ENCODE results near the gene DAO.

GRCh38 chr12:108859923-108860291 lies 20.0 kb upstream of the DAO start:
- TF ChIP-seq CTCF (conservative IDR thresholded peaks at IDR 0.05) (no peak), EZH2 (IDR thresholded peaks at IDR 0.05; ENCODE audit: low read depth) (no peak)

Data from PC-9 (cell line).